GM19023 (cell line): ENCODE measurements around the gene GPALPP1.
"Not testable (repeated sequence)": the region's sequence is repeated elsewhere in the genome, so short reads cannot be mapped to it uniquely, and the experiment has no call there.

Experiments used
- ATAC-seq: cut with Tn5 transposase; IDR thresholded peaks from one replicate; pipeline ENCODE4 v1.9.1; 2021; ENCODE audit warnings: mild to moderate bottlenecking, moderate library complexity; ENCODE audit not compliant: unreplicated experiment

Gene GPALPP1

DNA sequence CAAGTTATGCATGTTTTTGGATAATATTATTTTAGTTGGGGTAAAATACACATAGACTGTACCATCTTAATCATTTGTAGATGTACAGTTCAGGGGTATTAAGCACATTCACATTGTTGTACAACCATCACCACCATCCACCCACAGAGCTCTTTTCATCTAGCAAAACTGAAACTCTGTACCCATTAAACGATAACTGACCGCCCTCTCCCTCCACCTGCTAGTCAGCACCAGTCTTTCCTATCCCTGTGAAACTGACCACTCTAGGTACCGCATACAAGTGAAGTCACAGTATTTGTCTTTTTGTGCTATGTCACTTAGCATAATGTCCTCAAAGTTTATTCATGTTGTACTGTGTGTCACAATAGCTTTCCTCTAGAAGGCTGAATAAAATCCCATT, 70.7 kb downstream of the GPALPP1 start:
- ATAC-seq = no peak

DNA sequence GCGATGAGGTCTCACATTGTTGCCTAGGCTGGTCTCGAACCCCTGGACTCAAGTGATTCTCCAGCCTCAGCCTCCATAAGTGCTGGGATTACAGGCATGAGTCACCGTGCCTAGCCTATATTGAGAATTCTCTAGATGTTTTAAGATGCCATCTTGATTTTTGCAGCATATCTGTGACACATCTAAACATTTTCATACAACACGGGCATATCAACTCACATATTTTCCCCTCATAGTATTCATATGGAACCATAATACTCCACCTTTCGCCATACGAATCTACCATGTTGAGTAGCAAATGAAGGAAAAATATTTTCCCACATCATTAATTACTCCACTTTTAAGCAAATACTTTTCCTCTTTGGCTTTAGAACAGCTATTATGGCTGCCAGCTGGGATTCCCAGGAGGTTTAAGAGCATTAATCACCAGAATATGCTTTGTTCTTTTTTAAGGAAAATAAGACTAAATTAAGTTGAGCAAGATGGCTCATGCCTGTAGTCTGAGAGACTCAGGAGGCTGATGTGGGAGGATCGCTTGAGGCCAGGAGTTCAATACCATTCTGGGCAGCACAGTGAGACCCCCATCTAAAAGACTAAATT, 74.0 kb downstream of the GPALPP1 start:
- ATAC-seq = no peak

DNA sequence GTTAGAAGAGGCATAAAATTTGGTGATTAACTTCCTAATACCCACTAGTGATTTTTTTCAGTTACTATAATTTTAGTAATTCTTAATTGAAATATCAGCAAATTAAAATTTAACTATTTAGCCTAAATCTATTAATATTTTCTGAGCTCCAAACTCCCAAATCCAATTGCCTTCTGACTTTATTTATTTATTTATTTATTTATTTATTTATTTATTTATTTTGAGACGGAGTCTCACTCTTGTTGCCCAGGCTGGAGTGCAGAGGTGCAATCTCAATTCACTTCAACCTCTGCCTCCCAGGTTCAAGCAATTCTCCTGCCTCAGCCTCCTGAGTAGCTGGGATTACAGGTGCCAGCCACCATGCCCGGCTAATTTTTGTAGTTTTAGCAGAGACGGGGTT, 74.6 kb downstream of the GPALPP1 start:
- ATAC-seq = not testable (repeated sequence)

DNA sequence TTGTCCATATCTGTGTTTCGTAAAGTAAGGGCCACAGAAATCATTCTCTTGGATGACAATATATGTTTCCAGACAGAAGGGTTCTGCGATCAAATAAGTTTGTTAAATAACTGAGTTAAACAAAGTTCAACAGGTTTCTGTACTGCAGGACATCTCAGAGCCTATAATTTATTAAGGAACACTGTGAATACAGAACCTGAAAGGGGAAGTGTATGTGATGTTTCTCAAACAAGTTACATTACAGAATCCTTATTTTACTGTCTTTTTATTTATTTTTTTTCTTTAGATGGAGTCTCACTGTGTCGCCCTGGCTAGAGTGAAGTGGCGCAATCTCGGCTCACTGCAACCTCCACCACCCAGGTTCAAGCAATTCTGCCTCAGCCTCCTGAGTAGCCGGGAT, 75.6 kb downstream of the GPALPP1 start:
- ATAC-seq = no peak

DNA sequence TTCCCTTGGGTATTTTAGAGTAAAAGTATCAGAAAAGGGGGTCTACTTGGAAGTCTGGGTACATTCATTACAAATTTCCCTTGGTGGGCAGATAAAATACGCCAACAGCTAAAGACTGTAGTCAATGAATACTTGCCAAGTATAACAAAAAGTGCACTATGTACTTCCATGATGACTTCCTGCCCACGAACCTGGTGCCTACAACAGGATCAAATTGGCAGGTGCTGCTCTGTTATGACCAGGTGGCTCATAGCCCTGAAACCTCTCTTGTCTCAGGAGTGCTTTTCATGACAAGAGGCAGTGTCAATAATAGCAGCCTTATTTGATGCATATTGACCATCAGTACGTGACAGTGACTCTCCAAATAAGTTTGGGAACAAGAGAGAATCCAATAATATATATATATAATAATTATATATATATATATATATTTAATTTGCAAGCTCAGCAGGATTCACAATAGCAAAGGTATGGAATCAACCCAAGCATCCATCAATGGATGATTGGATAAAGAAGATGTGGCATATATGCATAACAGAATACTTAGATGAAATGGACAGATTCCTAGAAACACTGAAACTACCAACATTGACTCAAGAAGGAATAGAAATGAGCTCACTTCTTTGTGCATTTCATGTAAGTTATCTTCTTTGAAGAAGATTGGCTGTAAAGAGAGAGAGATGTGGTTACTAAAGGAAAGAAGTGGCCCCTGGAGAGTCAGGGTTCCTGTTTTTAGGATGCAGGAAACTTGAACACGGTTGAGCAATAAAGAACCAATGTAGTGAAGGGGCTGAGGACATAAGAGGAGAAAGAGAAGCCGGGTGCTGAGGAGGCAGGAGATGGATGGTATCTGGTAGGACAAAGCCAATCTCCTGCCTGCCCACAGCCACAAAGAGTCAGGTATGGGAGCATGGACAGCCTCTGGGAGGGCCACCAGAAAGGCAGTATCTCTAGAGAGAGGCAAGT, 79.0 kb downstream of the GPALPP1 start:
- no peak for ATAC-seq

DNA sequence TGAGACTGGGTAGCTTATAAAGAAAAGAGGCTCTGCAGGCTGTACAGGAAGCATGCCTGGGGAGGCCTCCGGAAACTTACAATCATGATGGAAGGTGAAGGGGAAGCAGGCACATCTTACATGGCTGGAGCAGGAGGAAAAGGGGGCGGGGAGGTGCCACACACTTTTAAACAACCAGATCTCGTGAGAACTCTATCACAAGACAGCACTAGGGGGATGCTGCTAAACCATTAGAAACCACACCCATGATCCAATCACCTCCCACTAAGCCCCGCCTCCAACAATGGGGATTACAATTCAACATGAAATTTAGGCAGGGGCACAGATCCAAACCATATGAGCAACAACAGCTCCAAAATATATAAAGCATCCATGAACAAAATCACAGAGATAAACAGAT, 84.5 kb downstream of the GPALPP1 start:
- no peak for ATAC-seq

DNA sequence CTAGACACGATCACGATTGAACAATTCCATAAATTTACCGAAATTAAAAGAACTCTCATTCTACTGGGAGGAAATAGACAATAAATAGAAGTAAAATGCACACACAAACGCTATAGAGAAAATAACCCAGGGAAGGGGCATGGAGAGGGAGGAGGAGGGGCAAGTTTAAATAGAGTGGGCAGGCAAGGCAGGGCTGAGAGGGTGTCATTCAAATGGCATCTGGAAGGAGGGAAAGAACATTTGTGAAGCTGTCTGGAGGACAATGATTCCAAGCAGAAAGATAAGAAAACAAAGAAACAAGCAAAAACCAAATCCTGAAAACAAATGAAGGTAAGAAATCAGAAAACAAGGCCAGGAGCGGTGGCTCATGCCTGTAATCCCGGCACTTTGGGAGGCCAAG, 85.4 kb downstream of the GPALPP1 start:
- ATAC-seq = no peak

DNA sequence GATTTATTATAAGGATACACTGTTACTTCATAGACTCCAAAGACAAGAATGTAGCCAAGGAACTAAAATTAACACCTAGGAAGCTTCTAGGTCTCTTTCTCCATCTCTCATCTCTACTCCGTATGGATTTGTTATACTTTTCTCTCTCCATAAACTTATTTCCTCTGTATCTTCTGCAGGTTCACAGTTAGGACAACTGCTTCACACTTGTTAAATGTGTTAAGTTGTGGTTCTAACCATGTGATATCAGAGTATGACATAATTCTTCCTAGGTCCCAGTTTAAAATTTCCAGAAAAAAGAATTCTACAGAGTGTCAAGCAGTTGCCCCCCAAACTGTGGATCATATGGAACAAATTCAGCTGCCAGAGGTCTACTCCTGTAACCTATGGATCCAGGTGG, 88.7 kb downstream of the GPALPP1 start:
- no peak for ATAC-seq
